NCI-H82 treated with DMSO at 0.1 percent for 48 hours (cell line): ENCODE results near the gene BRF1.
"Not testable (repeated sequence)": the region's sequence is repeated elsewhere in the genome, so short reads cannot be mapped to it uniquely, and the experiment has no call there.

Experiments used
- DNase-seq: peaks from one replicate; lab custom pipeline; 2025; ENCODE audit not compliant: unreplicated experiment; lab: John Stamatoyannopoulos, UW

BRF1 gene

GRCh38 chr14:105333613-105334364 lies 33.0 kb upstream of the BRF1 start:
- DNase-seq = no peak

GRCh38 chr14:105333020-105333490 lies 32.3 kb upstream of the BRF1 start:
- no peak for DNase-seq

DNA sequence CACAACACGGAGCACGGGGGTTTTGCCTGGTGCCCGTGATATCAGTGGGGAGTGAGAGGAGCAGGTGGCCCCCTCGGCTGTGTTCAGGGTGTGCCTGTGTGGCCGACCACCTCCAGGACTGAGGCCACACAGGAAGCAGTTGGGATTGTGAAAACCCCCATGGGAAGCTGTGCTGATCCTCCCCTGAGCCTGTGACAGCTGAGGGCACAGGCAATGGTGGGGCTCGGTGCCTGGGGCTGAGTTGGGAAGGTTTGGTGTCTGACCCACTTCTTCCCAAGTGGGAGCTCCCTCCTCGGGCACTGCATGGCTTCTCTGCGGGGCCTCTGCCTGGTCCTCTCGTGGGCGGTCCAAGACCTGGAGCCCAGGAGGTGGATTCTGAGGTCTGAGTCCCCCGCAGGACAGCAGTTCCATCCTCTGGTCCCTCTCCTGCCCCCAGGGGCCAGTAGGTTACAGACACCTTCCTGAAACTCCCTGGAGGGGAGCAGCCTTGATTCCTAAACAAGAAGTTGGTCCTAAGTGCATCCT lies 31.6 kb upstream of the BRF1 start:
- no peak for DNase-seq

DNA sequence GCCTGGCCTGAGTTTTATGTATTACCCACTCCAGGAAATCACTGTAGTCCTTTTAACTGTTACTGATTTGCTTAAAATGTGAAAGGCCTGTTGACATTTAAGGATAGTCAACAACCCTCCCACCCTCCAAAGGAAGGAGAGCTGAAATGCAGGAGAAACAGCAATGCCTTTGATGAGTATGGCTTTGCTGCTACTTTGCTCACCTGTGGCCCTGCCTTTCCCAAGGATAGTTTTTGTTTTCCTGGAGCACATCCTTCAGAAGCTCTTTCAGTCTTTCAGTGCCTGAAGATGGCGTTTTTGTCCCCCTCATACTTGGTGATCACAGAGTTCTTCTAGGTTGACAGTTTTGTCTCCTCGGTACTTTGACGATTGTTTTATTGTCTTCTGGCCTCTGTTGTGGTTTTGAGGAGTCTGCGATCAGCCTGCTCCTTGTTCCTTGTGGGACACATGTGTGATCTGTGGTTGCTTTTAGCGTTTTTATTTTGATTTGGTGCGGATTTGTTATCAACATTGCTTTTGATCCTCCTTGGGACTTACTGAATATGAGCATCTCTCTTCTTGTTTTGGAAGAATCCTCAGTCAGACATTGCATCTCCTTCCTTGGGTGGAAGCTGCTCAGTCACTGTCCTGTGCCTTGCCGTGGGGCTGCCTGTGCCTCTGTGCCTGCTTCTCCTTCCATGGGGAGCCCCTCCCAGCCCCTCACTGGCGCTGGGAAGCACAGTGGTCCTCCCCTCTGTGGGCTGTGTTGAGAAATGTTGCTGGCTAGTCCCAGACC lies 31.0 kb upstream of the BRF1 start:
- no peak for DNase-seq

DNA sequence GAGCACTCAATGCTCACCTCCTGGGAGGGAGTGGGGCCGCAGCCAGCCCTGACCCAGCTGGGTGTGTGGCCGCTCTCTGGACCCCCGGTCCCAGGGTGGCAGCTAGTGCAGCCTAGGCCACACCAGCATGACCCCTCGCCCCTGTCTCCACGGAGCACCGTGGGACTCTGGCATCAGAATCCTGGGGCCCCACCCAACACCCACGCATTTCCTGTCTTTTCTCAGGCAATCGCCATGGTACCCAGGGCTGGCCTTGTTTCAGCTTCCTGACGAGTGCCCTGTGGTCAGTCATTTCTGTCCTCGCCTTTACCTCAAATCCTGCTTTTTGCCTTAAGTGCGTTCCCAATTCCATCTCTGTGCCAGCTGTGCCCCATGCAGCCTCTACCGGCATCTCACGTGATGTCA lies 29.7 kb upstream of the BRF1 start:
- no peak for DNase-seq

- DNase-seq = no peak
Observed at GRCh38 chr14:105329411-105330150, 28.8 kb upstream of the BRF1 start.

GRCh38 chr14:105328678-105329390 lies 28.0 kb upstream of the BRF1 start:
- no peak for DNase-seq

DNA sequence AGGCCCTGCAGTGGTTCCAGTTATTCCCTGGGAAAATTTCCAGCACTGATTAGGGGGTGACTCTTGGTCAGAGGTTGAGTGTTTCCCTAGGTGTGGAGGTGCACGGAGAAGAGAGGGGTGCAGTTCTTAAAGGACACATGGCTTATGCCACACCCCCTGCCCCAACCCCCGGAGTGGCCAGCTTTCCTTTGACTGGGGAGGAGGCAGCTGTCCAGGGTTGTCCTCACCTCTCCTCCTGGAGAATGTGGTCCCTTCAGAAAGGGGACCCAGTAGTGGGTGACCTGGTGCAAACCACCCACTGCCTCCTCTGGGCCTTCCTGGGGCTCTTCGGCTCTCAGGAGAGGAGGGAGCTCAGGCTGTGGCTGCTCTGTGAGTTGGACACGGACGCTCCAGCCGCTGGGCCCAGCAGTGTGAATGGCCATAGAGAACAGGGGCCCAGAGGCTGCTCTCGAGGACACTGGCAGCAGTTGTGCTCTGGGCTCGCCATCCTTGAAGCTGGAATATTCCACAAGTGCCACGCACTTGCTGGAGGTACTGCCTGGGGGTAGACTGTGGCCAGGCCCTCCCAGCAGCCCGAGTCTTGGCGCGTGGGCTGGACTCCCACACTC lies 27.4 kb upstream of the BRF1 start:
- DNase-seq = no peak

DNA sequence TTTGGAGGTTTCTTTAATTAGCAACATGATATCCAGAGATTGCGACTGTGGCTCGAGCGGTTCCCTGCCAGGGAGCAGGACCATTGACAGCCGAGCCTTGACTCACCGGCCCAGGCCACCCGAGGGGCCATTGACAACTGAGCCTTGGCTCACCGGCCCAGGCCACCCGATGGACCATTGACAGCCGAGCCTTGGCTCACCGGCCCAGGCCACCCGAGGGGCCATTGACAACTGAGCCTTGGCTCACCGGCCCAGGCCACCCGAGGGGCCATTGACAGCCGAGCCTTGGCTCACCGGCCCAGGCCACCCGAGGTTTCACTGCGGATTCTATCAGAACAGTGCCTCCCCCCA lies 26.9 kb upstream of the BRF1 start:
- not testable (repeated sequence) for DNase-seq

- DNase-seq = no peak
Observed at GRCh38 chr14:105326891-105327694, 26.3 kb upstream of the BRF1 start.

GRCh38 chr14:105326568-105326867 lies 25.7 kb upstream of the BRF1 start:
- no peak for DNase-seq

DNA sequence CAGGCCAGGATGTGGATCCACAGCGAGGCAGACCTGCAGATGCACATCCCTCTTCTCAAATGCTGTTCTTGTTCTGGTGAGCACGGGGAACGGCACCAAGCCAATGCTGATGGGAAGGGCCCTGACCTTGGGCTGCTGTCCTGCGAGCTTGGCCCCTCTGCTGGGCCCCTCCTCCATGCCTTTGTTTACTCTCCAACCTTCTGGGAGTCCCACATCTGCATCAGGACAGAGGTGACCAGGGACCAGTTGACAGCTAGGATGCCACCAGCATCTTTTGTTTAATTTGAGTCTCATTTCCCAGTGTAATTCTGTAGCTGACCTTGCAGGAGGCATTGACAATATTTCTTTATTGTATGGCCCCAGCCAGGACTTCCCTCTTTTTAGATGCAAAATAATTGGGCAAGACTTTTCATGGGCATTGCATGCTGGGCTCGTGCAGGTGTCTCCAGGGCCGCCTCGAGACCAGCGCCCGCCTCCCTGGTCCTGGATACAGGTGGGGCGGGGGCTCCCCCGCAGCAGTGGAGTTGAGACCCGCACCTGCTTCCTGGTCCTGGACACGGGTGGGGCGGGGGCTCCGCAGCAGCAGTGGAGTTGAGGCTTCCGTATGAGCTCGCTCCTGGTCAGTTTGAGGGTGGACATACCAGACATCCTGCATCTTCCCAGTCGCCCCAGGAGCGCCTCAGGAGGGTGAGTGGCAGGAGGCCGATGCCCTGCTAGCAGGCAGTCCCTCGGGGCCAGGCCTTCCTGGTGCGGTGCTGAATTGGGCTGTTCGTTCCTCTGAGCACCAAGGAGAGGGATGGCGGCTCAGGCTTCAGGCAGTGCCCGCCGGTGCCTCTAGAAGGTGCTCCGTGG lies 25.1 kb upstream of the BRF1 start:
- DNase-seq = no peak

DNA sequence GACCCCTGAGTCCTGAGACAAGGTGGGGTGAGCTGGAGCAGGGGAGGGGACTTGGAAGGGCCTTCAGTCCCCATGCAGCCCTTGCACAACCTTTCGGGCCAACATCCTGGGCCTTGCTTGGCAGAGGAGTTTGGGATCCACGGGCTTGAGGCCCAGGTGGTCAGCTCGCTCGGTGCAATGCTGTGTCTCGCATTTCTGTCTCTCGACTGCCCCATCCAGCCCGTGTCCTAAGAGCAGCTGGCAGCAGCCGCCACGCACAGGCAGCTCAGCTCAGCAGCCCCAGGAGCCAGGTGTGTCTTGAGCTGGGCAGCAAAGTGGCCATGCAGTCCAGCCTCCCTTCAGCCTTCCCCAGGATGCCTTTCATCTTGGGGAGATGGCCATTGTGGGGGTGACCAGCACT lies 24.5 kb upstream of the BRF1 start:
- DNase-seq = no peak

- DNase-seq = no peak
Observed at GRCh38 chr14:105324871-105325270, 24.1 kb upstream of the BRF1 start.

- DNase-seq = no peak
Observed at GRCh38 chr14:105324080-105324778, 23.4 kb upstream of the BRF1 start.

- DNase-seq = no peak
Observed at GRCh38 chr14:105323663-105324062, 22.9 kb upstream of the BRF1 start.

DNA sequence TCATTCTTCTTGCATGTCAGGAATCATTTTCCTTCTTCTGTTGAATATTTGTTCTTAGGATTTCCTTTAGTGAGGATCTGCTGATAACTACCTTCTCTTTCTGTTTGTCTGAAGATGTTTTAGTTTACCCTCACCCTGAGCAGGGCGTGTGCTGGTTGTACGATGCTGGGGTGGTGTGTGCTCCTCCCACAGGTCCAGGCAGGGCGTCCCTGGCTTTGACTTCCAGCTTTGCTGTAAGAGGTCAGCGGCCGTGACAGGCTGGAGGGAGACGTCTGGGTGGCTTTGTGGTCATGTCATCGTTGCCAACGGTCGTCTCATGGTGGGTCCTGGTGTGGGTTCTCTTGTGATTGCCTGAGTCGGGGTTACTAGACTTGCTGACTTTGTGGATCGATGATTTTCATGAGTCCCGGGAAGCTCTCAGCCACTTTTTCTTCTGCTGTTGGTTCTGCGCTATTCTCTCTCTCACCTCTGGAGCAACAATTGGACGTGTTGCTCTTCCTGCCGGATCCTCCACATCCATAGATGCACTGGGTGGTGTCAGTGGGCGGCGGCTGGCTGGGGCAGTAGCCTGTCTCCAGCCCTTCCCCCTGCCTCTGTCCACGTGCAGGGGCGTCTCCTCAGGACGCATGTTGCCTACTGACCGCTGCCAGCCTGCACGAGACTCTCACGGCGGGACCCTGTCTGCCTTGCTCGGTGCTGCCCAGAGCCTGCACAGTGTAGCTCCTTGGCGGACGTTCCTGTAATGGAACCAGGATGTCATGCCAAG lies 22.2 kb upstream of the BRF1 start:
- DNase-seq = no peak

DNA sequence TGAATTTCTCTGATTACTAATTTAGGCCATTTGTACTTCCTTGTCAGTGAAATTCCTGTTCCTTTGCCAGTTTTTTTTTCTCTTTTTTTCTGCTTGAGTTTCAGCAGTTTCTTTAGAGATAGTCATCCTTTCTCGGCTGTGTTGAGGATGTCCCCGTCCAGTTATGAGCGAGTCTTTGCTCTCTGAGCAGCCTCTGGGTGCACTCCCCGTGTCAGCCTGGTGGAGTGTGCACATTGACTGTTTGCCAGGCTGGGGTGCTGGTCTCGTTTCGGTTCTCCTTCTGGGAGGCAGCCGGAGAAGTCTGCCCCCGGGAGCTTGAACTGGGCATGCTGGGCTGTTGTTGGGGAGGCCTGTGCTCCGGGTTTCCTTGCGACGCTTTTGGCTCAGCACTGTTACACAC lies 16.7 kb upstream of the BRF1 start:
- DNase-seq = no peak
